Measurements from ENCODE around the gene KRTAP19-2.

DNA sequence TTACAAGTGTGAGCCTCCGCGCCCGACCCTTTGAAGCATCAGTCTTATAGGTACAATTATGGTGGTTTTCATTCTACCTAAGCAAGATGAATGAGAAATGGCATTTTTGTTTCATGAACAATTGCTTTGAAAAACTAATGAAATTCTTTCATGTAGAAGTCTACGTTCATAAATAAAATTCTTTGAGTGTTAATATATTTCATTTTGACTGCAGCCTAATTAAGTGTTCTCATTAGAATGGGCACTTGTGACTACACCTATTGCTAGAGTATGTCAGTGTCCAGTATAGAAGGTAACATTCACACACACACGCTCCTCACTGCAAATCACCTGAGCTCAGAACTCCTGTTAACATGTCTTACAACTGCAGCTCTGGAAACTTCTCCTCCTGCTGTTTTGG lies 47.3 kb downstream of the KRTAP19-2 start, which contains the start of gene KRTAP15-1:
- TF ChIP-seq POLR2A (IDR thresholded peaks at IDR 0.05), result no peak
- TF ChIP-seq, protein P1, sequence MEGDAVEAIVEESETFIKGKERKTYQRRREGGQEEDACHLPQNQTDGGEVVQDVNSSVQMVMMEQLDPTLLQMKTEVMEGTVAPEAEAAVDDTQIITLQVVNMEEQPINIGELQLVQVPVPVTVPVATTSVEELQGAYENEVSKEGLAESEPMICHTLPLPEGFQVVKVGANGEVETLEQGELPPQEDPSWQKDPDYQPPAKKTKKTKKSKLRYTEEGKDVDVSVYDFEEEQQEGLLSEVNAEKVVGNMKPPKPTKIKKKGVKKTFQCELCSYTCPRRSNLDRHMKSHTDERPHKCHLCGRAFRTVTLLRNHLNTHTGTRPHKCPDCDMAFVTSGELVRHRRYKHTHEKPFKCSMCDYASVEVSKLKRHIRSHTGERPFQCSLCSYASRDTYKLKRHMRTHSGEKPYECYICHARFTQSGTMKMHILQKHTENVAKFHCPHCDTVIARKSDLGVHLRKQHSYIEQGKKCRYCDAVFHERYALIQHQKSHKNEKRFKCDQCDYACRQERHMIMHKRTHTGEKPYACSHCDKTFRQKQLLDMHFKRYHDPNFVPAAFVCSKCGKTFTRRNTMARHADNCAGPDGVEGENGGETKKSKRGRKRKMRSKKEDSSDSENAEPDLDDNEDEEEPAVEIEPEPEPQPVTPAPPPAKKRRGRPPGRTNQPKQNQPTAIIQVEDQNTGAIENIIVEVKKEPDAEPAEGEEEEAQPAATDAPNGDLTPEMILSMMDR (IDR thresholded peaks at IDR 0.05), result no peak
